HG03565 (cell line): ENCODE data around the gene AVPR2.

Experiments
- ATAC-seq: cut with Tn5 transposase; IDR thresholded peaks from one replicate; pipeline ENCODE4 v1.9.1; 2021; ENCODE audit warnings: mild to moderate bottlenecking, moderate library complexity; ENCODE audit not compliant: unreplicated experiment

AVPR2 gene

DNA sequence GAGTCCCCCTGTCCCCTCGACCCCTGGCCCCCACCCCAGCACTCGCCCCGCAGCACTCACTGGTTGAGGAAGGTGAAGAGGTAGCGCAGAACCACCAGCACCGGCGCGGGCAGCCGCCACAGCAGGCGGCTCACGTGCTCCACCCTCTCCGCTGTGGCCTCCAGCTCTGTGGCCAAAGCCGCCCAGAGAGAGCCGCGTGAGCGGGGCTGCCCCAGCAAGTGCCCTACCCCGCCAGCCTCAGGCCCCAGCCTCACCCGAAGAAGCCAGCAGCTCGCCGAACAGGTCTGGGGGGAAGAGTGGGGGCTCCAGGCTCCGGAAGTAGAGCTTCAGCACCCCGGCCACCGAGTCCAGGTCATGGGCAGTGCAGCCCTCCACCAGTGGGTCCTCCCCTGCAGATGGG lies 6.0 kb downstream of the AVPR2 start:
- ATAC-seq, result no peak

DNA sequence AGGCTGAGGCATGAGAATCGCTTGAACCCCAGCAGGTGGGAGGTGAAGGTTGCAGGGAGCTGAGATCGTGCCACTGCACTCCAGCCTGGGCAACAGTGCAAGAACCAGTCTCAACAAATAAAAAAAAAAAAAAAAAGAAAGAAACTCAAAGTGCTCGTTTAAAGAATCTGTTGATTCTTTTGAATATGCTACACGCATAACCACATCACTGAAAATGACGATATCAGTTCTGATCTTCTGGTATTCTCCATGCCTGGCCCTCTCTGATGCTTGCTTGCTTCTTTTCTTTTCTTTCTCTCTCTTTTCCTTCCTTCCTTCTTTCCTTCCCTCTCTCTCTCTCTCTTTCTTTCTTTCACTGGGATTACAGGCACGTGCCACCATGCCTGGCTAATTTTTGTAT lies 7.3 kb downstream of the AVPR2 start:
- no peak for ATAC-seq

DNA sequence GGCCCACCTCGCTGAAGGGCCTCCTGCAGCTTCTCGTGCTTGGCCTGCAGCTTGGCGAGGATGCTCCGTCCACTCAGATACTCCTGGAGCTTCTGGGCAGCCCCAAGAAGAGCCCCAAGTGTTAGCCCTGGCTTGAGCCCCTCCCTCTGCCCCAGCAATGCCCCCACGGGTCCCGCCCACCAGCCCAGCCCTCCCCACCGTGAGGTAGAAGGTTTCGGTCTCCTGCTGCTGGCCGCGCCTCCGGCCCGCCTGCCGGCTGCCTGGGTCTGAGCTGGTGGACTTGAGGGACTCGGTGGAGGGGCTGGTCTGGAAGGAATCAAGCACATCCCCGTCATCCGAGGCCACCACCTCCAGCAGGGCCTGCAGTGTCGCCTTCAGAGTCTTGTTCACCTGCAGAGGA lies 8.7 kb downstream of the AVPR2 start:
- ATAC-seq, result no peak

DNA sequence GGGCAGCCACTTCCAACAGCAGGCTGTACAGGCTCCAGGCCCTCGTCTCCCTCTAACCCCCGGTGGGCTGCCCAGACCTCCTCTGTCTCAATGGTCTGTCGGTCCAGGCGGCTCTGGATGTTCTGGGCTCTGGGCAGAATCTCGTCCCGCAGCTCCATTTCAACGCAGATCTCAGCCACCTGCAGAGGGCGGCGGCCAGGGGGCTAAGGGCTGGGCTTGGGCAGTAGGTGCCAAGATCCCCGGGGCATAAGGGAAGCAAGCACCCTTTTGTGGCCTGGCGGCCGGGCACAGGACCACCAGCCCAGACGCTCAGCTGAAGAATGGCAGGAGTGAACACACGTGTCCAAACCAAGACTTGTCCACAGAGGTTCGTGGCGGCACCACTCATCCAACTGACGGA lies 9.2 kb downstream of the AVPR2 start:
- no peak for ATAC-seq

DNA sequence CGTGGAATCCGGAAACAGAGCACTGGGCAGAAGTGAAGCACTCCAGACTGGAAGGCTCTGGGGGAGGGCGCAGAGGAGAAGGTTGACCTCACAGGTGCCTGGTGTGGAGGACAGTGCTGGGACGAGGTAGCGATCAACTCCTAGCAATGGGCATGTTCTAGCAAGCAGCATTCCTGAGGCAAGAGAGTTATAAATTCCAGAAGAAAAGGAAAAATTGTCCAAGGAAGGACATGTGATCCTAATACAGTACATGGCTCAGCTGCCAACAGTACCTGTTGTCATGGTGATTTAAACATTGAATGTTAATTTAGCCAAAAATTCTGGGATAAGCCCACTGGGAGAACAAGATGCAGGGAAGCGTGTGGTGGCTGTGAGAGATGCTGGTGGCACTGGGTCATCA lies 13.4 kb downstream of the AVPR2 start:
- no peak for ATAC-seq

DNA sequence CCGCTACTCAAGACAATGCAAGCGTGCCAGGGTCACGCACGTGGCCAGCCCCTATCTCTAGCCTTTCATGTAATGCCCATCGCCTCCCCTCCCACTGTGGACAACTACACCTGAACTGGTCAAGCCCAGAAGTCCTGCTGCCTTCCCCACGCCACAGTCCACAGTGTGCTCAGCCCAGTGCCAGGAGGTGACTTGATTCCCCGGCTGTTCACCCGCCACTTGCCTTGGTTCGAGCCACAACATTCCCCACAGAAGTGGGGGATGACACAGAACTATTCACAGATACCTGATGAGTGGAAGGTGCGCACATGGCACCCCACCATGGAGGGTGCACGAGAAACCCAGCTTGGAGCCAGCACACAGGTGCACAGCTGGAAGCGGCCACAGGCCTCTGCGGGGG lies 14.8 kb downstream of the AVPR2 start:
- no peak for ATAC-seq

DNA sequence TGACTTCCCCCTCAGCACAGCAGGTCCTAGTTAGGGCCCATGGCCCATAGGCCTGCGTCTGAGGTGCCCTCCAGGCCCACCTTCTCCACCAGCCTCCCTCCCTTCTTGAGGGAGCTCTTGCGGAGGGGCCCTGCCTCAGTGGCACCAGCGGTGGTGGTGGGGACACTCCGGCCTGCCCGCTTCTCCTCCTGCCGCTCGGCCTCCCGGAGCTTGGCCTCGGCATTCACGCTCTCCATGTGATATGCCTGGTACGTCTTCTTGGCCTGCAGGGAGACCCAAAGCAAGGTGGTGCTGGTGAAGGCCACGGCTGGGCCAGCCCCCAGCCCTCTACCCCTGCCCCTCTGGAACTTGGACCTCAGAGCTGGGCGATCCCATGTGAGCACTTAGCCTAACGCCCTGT lies 16.1 kb downstream of the AVPR2 start:
- no peak for ATAC-seq

DNA sequence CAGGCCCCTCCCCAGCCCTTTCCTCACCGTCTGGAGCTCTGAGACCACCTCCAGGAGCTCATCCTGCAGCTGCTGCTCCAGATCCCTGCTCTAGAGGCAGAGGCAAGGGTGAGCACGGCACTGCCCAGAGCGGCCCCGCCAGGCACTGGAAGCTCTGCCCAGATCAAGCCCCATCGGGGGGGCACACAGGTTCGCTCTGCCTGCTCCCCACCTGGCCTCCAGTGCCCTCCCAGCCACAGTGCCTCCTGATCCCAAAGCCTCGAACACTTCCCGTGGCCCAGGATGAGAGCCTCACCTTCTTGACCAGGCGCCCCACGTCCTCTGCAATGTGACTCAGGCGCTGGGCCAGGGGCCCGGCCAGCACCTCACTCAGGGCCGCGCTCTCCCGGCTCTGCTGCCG lies 16.6 kb downstream of the AVPR2 start:
- no peak for ATAC-seq

DNA sequence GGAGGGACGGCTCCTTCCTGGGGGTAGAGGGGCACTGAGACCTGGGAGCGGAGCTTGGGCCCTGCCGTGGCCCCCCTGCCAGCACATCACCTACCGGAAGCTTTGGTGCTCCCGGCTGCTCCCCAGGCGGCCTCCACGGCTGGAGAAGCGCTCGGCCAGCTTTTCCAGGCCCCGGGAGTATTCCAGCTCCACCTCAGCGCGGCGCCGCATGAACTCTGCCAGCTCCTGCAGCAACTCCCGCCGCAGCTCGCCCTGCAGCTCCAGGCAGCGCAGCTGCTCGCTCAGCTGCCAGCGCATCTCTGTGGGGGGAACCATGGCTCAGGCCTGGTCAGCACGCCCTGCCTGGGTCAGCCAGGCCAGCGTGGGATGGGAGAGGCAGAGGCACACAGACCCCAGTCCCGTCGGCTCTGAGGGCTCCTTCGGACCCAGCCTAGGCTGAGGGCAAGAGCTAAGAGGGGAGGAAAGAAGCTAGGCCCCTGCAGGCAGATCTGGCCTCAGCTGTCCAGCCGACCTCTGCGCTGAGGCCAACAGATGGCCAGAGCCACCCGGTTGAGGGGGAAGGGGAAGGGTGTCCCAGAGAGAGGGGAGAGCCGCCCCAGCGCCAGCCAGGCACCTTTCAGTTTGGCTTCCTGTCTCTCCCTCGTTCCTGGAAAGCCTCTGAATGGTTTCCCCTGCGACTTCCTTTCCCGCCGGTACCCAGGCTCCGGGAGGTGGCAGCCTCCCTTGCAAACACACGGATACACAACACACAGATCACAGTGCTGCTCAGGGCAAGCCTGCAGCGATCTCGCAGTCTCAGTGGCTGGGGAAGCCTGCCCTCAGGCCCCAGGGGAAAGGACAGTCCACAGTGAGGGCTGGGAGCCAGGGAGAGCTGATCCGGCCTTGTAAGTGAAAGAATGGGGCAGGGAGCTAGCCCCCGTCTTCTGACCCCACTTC lies 17.3 kb downstream of the AVPR2 start:
- ATAC-seq, result no peak

DNA sequence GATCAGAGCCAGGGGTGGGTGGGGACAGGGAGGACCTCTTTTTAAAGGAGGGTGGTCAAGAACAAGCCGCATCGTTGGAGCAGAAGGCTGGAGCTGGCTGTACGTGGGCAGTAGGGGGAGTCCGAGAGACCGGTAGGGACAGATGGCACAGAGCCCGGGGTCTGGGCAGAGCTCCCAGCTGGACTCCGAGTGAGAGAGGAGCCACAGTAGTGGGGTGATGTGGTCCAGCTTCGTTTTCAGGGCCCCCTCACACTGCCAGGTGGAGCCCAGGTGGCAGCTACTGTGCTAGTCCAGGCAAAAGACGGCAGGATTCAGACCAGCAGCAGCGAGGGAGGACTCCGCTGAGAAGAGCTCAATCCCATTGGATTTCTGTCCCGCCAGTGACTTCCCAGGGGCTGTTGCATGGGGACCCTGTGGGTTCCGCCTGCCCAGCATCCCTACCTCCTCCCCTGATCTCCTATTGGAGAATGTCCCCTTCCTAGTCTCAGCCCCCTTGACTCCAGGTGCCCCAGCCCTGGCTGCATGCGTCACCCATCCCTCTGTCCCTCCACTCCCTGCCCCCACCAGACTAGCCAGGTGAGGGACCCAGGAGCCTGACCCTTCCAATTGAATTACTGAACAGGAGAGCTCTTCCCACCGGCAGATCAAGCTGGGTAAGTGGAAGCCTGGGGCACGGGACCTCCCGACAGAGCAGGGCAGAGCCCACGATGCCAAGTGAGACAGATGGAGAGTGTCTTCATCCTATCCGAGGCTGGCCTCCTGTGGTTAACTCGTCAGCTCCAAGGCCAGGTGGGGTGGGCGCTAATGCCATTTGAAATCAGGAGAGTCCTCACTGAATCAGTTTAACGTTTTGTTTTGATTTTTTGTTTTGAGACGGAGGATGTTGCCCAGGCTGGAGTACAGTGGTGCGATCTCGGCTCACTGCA lies 18.7 kb downstream of the AVPR2 start:
- ATAC-seq, result no peak

DNA sequence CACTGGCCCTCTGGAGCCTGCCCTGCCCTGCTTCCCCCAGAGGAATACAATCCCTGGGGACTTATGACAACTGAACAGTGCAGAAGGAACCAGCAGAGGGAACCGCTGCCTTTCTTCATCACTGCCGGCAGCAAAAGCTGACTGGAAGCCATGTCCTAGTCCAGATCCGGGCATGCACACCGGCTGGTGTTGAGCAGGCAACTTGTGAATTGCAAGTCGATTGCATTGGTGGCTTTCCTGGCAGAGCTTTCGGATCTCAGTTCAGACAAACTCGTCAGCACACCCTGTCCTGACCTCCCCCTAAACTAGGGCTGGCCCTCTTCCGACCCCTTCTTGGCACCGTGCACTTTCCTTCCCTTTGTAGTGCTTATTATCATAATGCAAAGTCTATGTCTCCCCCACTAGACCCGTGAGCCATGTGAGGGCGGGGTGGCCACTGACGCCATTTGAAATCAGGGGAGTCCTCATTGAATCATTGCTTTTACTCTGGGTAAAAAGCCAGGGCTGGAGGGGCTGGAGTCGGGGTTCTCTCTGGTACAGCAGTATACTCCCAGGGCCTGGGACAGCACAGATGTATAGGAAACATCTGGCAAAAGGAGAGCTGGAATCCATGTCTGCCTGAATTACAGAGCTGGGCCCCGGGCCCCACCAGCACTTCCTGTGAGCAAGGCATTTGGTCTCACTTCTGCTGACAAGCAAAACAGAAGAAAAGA lies 19.8 kb downstream of the AVPR2 start:
- no peak for ATAC-seq

DNA sequence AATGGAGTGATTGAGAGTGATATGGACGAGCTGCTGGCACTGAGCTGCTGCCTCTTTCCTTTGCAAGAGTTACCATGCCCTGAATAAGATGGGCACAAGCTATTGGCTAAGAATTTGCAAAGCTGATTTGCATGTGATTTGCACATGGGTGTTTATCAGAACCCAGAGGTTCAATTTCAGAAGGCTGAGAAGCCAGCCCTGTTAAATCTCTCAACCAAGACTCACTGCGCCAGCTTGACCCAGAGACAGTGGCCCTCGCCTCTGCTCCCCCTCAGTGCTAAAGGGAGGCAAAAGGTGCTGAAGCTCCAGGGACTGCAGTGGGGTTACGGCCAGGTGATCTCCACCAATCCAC lies 20.9 kb downstream of the AVPR2 start:
- no peak for ATAC-seq

DNA sequence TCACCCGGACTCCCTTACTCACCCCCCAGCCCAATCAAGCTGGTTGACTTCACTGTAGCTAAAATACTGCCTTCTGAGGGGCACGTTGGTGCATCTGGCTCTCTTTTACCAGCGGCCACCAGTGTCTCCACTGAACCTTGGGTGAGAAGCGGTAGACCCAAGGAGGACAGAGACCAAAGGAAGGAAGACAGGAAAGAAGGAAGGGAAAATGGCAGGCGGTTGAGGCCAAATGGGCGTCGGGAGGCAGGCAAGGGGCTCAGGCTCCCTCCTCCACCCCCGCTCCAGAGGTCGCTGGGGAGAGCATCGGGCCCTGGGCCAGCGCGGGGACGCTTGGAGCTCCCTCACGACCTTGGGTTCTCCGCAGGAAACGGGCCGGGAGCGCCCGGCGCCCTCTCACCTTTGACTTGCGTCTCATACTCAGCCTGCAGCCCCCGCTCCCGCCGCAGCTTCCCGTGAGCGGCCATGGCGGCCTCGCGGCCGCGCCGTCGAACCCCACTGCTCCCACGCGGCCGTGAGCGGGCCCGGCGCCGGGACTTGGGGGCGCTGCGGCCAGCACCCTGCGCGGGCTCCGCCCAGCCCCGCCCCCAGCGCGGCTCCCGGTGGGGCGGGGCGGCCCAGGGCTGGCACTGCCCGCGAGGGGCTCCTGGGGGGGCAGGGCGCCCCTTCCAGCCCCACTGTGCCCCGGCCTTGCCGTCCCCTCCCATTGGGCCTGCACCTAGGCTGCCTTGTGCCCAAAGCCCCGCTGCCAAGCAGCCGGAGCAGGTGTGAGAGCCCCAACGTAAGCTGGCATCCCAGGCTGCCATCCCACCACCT lies 21.5 kb downstream of the AVPR2 start, which contains the start of gene ARHGAP4:
ARHGAP4 (minus strand) TSS at position 526 of the 813 bp plus-strand sequence; CDS start at position 464, 62 bp downstream.
- no peak for ATAC-seq

DNA sequence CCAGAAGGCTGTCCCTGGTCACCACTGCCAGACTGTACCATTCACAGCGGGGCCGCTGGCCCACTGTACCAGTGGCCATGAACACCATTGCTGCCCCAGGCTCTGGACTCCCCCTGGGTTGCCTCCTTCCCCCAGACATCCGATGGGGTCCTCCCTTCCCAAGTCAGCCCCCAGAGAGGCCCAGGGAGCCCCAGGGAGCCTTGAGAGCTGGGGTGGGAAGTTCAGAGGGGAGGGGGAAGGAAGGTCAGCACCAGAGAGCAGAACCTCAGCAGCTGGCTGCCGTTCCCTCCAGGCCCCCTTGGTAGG lies 22.0 kb downstream of the AVPR2 start:
- ATAC-seq, result no peak

DNA sequence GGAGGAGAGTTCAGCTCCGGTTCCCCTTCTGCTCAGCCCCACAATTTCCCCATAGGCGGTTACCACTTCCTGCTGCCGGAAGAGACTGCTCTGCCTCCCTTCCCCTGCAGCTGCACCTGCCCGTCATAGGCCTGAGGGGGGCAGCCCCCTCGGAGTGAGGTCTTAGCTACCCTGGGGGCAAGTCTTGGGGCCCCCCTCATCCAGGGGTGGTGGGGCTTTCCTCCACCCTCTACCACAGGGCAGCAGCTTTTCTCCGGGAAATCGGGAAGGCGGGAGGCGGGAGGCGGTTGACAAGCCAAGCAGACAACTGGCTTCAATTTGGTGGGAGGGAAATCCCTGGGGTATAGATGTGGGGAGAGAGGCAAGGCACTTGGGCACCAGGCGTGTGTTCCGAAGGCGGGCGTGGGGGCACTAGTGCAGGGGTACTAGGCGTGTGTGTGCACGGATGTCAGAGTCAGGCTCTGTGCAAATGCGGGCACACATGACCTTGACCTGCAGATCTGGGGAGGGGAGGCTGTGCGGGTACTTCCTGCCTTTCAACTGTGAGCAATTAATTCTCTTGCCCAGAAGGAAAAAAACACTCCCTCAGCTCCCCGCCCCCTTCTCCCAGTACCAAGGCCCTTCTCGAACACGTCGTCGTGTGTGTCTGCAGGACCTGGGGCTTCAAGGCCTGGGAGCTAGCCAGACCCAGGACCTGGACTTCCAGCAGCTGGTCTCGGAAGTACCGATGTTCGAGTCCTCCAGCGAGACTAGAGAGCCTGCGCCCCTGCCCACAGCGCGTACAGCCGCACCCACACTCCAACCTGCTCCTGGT lies 22.6 kb downstream of the AVPR2 start:
- no peak for ATAC-seq

DNA sequence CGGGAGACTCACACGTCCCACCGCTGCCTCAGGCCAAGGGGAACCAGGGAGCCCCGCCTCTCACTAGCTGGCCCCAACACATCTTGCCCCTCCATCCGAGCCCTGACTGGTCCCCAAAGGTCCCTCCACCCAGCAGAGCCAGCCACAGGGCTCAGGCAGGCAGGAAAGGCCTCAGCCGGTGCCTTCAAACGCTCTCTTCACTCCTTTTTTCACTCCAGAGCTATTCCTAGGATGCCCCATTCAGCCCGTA lies 23.1 kb downstream of the AVPR2 start:
- ATAC-seq, result no peak

DNA sequence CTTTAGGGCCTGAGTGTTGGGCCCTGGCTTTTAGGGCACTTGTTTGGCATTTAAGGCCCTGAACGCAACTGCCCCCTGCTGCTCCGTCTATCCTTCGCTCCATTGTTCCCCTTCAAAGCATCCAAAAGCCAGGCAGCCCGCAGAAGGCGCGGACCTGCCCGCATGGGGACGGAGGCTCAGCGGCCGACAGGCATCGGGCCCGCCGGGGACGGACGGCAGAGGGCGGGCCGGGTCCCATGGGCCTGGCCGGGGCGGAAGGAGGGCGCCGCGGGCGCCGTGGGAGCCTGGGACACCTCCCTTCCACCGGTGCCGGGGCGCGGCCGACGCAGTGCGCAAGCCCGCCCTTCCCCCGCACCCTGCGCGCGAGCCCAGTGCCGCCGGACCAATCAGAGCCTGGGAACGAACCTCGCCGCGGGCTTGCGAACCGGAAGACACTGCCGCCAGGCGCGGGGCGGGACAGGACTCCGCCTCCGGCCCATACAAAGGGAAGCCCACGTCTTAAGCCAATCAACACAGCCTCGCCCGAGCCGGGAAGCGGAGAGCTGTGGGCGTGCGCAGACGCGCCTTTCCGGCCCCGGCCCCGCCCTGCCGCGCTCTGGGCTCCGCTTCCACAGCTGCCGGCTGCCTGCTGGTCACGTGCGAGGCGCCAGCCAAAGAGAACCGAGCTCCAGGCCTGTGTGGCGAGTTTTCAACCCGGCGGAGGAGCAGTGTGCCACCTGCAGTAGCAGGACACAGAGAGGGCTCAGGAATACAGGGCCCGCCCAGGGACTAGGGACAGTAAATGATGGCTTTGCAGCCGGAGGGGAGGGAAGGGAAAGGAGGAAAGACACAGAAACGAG lies 23.7 kb downstream of the AVPR2 start:
- peak; percentile 67 for ATAC-seq

DNA sequence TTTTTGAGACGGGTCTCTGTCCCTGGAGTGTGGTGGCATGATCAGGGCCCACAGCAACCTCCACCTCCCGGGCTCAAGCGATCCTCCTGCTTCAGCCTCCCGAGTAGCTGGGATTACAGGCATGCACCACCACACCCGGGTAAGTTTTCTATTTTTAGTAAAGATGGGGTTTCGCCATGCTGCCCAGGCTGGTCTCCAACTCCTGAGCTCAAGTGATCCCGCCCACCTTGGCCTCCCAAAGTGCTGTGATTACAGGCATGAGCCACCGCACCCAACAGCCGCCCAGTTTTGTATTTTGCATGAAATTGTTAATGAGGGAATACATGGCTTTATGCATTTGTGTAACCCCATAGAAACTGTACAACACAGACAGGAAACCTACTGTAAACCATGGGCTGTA lies 24.4 kb downstream of the AVPR2 start:
- no peak for ATAC-seq

DNA sequence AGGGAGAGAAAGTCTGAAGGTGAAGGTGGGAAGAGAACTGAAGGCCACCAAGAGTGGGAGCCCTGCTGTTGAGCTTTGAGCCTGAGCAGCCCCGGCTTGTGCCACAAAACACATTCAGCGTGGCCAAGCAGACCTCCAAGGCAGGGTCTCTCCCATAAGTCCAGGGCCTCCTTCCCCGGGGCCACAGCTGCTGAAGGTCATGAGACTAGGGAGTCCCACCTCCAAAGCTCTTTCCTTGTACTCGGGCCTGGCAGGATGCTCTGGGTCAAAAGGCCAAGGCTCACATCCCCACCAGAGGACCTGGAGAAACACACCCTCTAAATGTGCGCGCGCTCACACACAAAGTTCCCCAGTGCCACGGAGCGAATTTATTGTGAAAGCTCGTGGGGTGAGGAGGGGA lies 25.1 kb downstream of the AVPR2 start:
- ATAC-seq, result no peak
